KOPT-K1 (cell line): ENCODE results near the gene FOXD1.
"Not testable (repeated sequence)": the region's sequence is repeated elsewhere in the genome, so short reads cannot be mapped to it uniquely, and the experiment has no call there.

Source experiments
- H3K27ac ChIP-seq: fragments of 200-600 bp; sonication (generic); 2 replicates; pipeline ENCODE4 v1.5.1; 2016; ENCODE audit warnings: antibody characterized with exemption, mild to moderate bottlenecking, low read depth, low read length; ENCODE audit not compliant: poor library complexity, severe bottlenecking
- H3K36me3 ChIP-seq: fragments of 200-600 bp; sonication (generic); 2 replicates; pipeline ENCODE4 v1.5.1; 2017; ENCODE audit warnings: antibody characterized with exemption, mild to moderate bottlenecking, low read length, moderate library complexity; ENCODE audit not compliant: insufficient read depth
- H3K9me3 ChIP-seq: fragments of 200-600 bp; sonication (generic); 2 replicates; pipeline ENCODE4 v1.5.1; 2017; ENCODE audit warnings: antibody characterized with exemption, low read length, mild to moderate bottlenecking; ENCODE audit not compliant: insufficient read depth, poor library complexity, severe bottlenecking

FOXD1 gene

DNA sequence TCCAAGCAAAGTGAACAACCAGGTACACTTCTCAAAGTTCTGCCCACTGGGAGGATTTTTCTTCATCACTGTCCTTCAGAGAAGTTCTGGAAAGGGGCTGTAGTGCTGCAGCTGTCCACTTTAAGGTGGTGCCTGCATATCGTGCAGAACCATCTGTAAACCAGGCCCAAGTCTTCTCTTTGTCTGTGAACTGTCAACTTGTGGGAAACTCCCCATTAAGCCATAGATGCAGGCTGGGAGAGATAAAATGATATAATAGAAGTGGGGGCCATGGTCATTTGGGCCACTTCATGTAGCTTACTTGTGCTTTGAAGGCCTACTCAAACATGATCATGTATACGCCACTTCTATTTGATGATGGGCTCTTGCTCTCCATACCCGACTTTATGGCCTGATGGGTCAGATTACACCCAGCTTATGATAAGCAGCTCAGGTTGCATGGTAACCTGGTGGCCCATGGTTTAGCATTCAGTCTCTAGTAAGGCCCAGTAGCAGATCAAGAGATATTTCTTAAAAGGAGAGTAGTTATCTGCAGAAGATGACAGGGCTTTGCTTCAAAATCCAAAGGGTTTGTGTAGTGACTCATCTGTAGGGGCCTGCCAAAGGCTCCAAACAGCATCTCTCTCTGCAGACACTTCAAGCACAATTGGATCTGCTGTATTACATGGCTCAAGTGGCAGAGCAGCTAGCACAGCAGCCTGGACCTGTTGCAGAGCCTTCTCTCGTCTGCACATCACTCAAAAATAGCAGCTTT lies 34.0 kb upstream of the FOXD1 start:
- no peaks in the 10 kb centered on the region for H3K9me3 ChIP-seq
- H3K27ac ChIP-seq: no peak overlapping the region
- H3K36me3 ChIP-seq: no peaks in the 10 kb centered on the region

- no peak overlapping the region for H3K27ac ChIP-seq
- no peaks in the 10 kb centered on the region for H3K36me3 ChIP-seq
- no peaks in the 10 kb centered on the region for H3K9me3 ChIP-seq
Observed at GRCh38 chr5:73480500-73480899, 31.9 kb upstream of the FOXD1 start.

GRCh38 chr5:73472116-73472515 lies 23.5 kb upstream of the FOXD1 start:
- Histone ChIP-seq H3K36me3 (no peaks in the 10 kb centered on the region), H3K9me3 (peaks cover 3% of the 10 kb centered on the region), H3K27ac (no peak overlapping the region)

DNA sequence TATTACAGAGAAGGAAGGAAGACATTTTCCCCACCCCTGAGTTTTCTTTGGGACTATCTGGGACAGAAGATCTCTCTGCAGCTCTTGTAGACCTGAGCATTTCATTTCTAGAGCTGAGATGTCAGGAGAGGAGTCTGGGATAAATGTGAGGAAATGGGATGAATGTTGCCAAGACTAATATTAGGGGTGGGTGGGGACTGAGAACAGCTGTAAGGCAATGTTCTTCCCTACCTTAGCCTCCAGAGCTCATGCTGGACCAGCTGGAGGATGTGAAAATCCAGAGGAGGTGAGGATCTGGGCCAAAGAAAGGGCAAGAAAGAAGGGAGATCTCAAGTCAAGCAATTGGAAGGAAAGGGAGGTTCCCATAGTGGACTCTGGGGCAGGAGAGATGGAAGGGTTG lies 23.1 kb upstream of the FOXD1 start:
- no peaks in the 10 kb centered on the region for H3K36me3 ChIP-seq

GRCh38 chr5:73469878-73470277 lies 21.3 kb upstream of the FOXD1 start:
- Histone ChIP-seq H3K9me3 (peaks cover 3% of the 10 kb centered on the region), H3K36me3 (no peaks in the 10 kb centered on the region), H3K27ac (no peak overlapping the region)

More for the DNA sequence above, 23.1 kb upstream of the FOXD1 start:
- H3K27ac ChIP-seq: no peak overlapping the region
- H3K9me3 ChIP-seq: peaks cover 3% of the 10 kb centered on the region

DNA sequence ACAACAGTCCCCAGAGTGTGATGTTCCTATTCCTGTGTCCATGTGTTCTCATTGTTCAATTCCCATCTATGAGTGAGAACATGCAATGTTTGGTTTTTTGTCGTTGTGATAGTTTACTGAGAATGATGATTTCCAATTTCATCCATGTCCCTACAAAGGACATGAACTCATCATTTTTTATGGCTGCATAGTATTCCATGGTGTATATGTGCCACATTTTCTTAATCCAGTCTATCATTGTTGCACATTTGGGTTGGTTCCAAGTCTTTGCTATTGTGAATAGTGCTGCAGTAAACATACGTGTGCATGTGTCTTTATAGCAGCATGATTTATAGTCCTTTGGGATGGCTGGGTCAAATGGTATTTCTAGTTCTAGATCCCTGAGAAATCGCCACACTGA lies 20.1 kb upstream of the FOXD1 start:
- not testable (repeated sequence) for H3K9me3 ChIP-seq, H3K36me3 ChIP-seq, H3K27ac ChIP-seq

GRCh38 chr5:73464016-73464745 lies 15.6 kb upstream of the FOXD1 start:
- H3K9me3 ChIP-seq: no peaks in the 10 kb centered on the region
- H3K36me3 ChIP-seq: no peaks in the 10 kb centered on the region
- no peak overlapping the region for H3K27ac ChIP-seq

DNA sequence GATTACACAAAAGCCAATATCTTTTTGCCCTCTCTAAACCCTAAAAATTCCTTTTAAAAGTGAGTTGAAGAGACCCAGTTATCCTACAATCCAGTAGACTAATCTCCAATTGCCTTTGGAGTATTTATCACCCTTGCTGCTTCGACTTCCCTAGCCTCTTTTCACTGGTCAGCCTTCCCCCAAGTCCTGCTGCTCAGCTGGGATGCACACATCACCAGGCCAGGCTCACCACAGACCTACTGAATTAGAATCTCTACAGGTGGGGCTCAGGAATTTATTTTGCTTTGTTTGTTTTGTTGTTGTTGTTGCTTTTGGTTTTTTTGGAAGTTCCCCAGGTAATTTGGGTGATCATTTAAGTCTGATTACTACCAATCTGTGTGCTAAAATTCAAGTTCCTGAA lies 11.6 kb upstream of the FOXD1 start:
- Histone ChIP-seq H3K27ac (no peak overlapping the region), H3K9me3 (no peaks in the 10 kb centered on the region), H3K36me3 (no peaks in the 10 kb centered on the region)

DNA sequence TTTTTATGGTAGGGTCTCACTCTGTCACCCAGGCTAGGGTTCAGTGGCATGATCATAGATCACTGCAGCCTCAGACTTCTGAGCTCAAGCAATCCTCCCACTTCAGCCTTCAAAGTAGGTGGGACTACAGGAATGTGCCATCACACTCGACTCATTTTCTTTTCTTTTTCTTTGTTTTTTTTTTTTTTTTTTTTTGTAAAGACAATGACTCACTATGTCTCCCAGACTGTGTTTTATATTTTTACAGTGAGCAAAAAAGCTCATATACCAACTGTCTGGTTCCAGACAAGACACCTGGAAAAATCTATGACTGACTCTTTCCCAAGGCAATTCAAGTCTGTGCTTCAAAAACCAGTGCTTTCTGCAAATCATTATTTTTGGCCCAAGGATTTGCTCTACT lies 10.8 kb upstream of the FOXD1 start:
- Histone ChIP-seq H3K36me3 (no peaks in the 10 kb centered on the region), H3K27ac (no peak overlapping the region), H3K9me3 (no peaks in the 10 kb centered on the region)

GRCh38 chr5:73456462-73456861 lies 7.9 kb upstream of the FOXD1 start:
- H3K36me3 ChIP-seq, H3K27ac ChIP-seq, H3K9me3 ChIP-seq: not testable (repeated sequence)

DNA sequence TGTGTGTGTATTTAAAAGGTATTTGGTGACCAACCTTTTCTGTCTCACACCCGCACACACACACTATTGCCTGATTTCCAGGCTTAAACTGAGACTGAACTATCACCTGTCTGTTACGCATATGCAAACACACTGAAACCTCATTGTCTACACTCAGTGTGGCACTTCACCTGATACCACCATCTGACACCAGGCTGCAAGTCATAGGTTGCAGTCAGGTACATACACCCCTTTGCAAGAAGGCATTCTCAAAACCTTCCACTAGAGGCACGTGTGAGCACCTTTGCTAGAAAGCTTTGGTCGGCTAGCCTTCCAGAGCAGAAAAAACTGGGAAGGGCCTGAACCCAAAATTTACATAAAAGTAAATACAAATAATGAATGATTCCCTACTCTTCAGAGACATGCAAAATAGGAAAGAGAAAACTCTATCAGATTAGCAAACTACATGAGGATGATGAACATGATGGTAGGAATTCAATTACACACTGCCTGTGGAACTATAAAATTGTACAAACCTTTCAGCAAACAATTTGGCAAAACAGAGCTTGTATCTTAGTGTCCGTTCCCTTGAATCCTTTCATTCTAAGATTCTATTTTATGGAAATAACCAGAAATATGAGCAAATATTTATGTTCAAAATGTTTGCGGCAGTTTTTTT lies 5.9 kb upstream of the FOXD1 start:
- Histone ChIP-seq H3K9me3 (peaks cover 6% of the 10 kb centered on the region), H3K27ac (no peak overlapping the region), H3K36me3 (no peaks in the 10 kb centered on the region)

- peaks cover 18% of the 10 kb centered on the region for H3K9me3 ChIP-seq
- H3K36me3 ChIP-seq: no peaks in the 10 kb centered on the region
- no peak overlapping the region for H3K27ac ChIP-seq
Observed at GRCh38 chr5:73452215-73452614, 3.6 kb upstream of the FOXD1 start.

GRCh38 chr5:73451224-73452130 lies 2.9 kb upstream of the FOXD1 start:
- Histone ChIP-seq H3K9me3 (peaks cover 18% of the 10 kb centered on the region), H3K27ac (no peak overlapping the region), H3K36me3 (no peaks in the 10 kb centered on the region)

DNA sequence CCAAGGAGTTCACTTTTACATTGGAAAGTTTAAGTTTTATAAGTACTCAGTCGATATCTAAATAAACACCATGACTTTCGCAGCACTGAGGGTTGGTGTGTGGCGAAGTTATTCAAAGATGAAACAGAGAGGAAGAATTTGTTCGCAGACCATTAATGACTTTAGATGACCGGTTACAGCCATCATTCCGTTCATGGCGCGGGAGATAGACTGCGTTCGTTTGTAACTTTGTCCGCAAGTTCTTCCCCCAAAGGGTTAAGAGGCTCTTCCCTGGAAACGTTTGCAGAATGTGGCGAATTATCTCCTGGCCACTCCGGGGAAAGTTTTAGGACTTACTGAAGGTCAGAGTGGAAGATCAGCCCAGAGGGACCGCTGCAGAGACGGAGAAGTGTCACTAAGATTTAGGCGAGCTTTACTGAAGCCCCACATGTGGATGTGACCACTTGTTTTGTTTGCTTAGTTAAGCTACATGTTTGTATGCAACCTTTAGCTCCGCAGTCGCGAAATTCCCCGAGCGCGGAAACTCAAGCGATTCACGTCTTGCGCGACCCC lies 2.2 kb upstream of the FOXD1 start:
- Histone ChIP-seq H3K36me3 (no peaks in the 10 kb centered on the region), H3K27ac (no peak overlapping the region), H3K9me3 (peaks cover 18% of the 10 kb centered on the region)
